Erythroblast (primary cell): ENCODE data around the gene CPLX3.

ENCODE experiments used
- DNase-seq, 2 experiments: peaks; one replicate each; lab custom pipeline; 2025; lab: John Stamatoyannopoulos, UW
- GATA1 ChIP-seq: IDR thresholded peaks from 2 replicates; pipeline ENCODE4 v1.6.1; 2011; ENCODE audit warnings: low read depth, mild to moderate bottlenecking, control low read depth, low read length, moderate library complexity
- POLR2A ChIP-seq: IDR thresholded peaks from 2 replicates; pipeline ENCODE4 v1.6.1; 2011; ENCODE audit warnings: mild to moderate bottlenecking, low read length

CPLX3 gene

GRCh38 chr15:74843891-74844299 lies 17.5 kb downstream of the CPLX3 start:
- TF ChIP-seq GATA1 (no peak), POLR2A (no peak)
- DNase-seq, result peak; percentile 79 to 86

GRCh38 chr15:74844319-74845207 lies 18.1 kb downstream of the CPLX3 start:
- no peak for DNase-seq
- TF ChIP-seq GATA1 (no peak), POLR2A (no peak)

- TF ChIP-seq GATA1 (no peak), POLR2A (no peak)
- DNase-seq, result no peak
These were observed 18.8 kb downstream of the CPLX3 start for GRCh38 chr15:74845208-74845568.

GRCh38 chr15:74845581-74845980 lies 19.2 kb downstream of the CPLX3 start:
- no peak for DNase-seq
- TF ChIP-seq GATA1 (no peak), POLR2A (no peak)

GRCh38 chr15:74847432-74847831 lies 21.0 kb downstream of the CPLX3 start:
- TF ChIP-seq GATA1, result no peak
- TF ChIP-seq POLR2A, result no peak

GRCh38 chr15:74850393-74850792 lies 24.0 kb downstream of the CPLX3 start:
- no peak for DNase-seq
- TF ChIP-seq GATA1, result no peak
- no peak for TF ChIP-seq POLR2A

More at GRCh38 chr15:74847432-74847831, 21.0 kb downstream of the CPLX3 start:
- no peak for DNase-seq

GRCh38 chr15:74851960-74852359 lies 25.5 kb downstream of the CPLX3 start:
- TF ChIP-seq GATA1 (no peak), POLR2A (no peak)
- no peak for DNase-seq

- TF ChIP-seq GATA1 (no peak), POLR2A (no peak)
- DNase-seq, result no peak
These were observed 28.1 kb downstream of the CPLX3 start for GRCh38 chr15:74854453-74855022.

GRCh38 chr15:74855857-74856256 lies 29.4 kb downstream of the CPLX3 start:
- TF ChIP-seq GATA1, result no peak
- no peak for TF ChIP-seq POLR2A
- no peak for DNase-seq

- DNase-seq, result no peak
- TF ChIP-seq POLR2A (no peak), GATA1 (no peak)
These were observed 30.1 kb downstream of the CPLX3 start for GRCh38 chr15:74856537-74856936.

- DNase-seq, result peak; percentile 17 to 43
These were observed 30.7 kb downstream of the CPLX3 start for GRCh38 chr15:74857082-74857655.

GRCh38 chr15:74857671-74858368 lies 31.4 kb downstream of the CPLX3 start:
- no peak for DNase-seq
- TF ChIP-seq POLR2A, result no peak
- TF ChIP-seq GATA1, result no peak

More at GRCh38 chr15:74857082-74857655, 30.7 kb downstream of the CPLX3 start:
- no peak for TF ChIP-seq POLR2A
- no peak for TF ChIP-seq GATA1

GRCh38 chr15:74858369-74858740 lies 31.9 kb downstream of the CPLX3 start:
- TF ChIP-seq GATA1, result no peak
- no peak for TF ChIP-seq POLR2A
- no peak for DNase-seq
